ENCODE measurements around the gene YPEL1. TPM values are rescaled to one million over a fixed set of nuclear protein-coding genes. Genes with fewer than 3 reads are reported as not detected.

Gene YPEL1
- polyA plus RNA-seq, 3 donors, result 1.0 to 2.3 (median 2.0) TPM

- TF ChIP-seq, protein P1, sequence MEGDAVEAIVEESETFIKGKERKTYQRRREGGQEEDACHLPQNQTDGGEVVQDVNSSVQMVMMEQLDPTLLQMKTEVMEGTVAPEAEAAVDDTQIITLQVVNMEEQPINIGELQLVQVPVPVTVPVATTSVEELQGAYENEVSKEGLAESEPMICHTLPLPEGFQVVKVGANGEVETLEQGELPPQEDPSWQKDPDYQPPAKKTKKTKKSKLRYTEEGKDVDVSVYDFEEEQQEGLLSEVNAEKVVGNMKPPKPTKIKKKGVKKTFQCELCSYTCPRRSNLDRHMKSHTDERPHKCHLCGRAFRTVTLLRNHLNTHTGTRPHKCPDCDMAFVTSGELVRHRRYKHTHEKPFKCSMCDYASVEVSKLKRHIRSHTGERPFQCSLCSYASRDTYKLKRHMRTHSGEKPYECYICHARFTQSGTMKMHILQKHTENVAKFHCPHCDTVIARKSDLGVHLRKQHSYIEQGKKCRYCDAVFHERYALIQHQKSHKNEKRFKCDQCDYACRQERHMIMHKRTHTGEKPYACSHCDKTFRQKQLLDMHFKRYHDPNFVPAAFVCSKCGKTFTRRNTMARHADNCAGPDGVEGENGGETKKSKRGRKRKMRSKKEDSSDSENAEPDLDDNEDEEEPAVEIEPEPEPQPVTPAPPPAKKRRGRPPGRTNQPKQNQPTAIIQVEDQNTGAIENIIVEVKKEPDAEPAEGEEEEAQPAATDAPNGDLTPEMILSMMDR (IDR thresholded peaks at IDR 0.05), result no peak
These were observed 8.4 kb downstream of the YPEL1 start for GRCh38 chr22:21727159-21727558.

DNA sequence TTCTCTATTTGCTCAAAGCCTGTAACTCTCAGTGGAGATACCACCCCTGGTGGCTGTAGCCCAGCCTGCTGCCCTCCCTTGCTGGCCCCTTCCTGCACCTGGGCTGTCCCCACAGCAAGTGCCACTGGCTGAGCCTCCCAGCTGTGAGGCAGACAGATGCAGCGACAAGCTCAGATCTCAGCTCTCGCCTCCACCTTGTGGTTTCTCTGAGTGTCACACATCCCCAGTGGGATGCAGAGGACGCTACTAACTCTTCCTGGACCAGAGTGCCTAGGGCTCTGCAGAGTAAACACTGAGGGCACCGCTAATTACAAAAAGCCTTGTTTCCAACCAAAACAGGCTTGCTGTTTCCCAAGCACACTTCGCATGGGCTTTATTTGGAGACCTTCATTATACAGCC lies 8.9 kb downstream of the YPEL1 start:
- H3K9me3 ChIP-seq (replicated peaks in 1 of 2; ENCODE audit: control insufficient read depth in 1 of 2, insufficient read depth in 1 of 2, low read length in 2 of 2), result no peaks in the 10 kb centered on the region
- no peaks in the 10 kb centered on the region for H4K20me1 ChIP-seq (ENCODE audit: insufficient read depth, low read length)
- H3K79me2 ChIP-seq (ENCODE audit: insufficient read depth, low read length), result no peaks in the 10 kb centered on the region
- H3K36me3 Mint-ChIP-seq, result peaks cover 2 to 3% of the 10 kb centered on the region in 2 donors
- H3K4me1 ChIP-seq (ENCODE audit: control insufficient read depth in 1 of 2, insufficient read depth in 2 of 2, low read length in 2 of 2), result no peaks in the 10 kb centered on the region
- no peaks in the 10 kb centered on the region for H3K27me3 ChIP-seq (ENCODE audit: control insufficient read depth in 2 of 2, insufficient read depth in 2 of 2, low read length in 2 of 2)
- no peak overlapping the region for H3K4me2 ChIP-seq (replicated peaks; ENCODE audit: extremely low read depth, low read length, poor library complexity, severe bottlenecking)
- no peak overlapping the region for H3K4me3 ChIP-seq (replicated peaks in 1 of 3; ENCODE audit: low read depth in 2 of 3, low read length in 3 of 3)
- no peaks in the 10 kb centered on the region for H3K9me3 Mint-ChIP-seq
- no peak overlapping the region for H3K27ac Mint-ChIP-seq
- WGBS (ENCODE audit: insufficient coverage), result 68% methylated on average over 5 of the region's 5 CpGs
- H3K4me1 Mint-ChIP-seq, result peaks cover 2% of the 10 kb centered on the region
- no peaks in the 10 kb centered on the region for H3K27me3 Mint-ChIP-seq (ENCODE audit: low read depth in 3 of 3)
- H3K27ac ChIP-seq (ENCODE audit: low read depth in 1 of 2, low read length in 2 of 2), result no peak overlapping the region
- no peak overlapping the region for H3K9ac ChIP-seq (ENCODE audit: insufficient read depth, low read length, poor library complexity, severe bottlenecking)
- DNase-seq, result no peak
- TF ChIP-seq, protein P1 (IDR thresholded peaks at IDR 0.05), result no peak
- H3K4me3 Mint-ChIP-seq, result no peak overlapping the region
- H3K36me3 ChIP-seq (replicated peaks in 1 of 2; ENCODE audit: control insufficient read depth in 1 of 2, insufficient read depth in 2 of 2, low read length in 2 of 2), result no peaks in the 10 kb centered on the region
- no peak overlapping the region for H2AFZ ChIP-seq (ENCODE audit: insufficient read depth, low read depth, low read length, poor library complexity, severe bottlenecking)
- intact Hi-C loops (cut with micrococcal nuclease), result no loop called here

More at GRCh38 chr22:21727159-21727558, 8.4 kb downstream of the YPEL1 start:
- no peak overlapping the region for H3K27ac Mint-ChIP-seq
- no peaks in the 10 kb centered on the region for H3K9me3 Mint-ChIP-seq
- Histone ChIP-seq H3K27ac (ENCODE audit: low read depth in 1 of 2, low read length in 2 of 2) (no peak overlapping the region), H3K36me3 (replicated peaks in 1 of 2; ENCODE audit: control insufficient read depth in 1 of 2, insufficient read depth in 2 of 2, low read length in 2 of 2) (no peaks in the 10 kb centered on the region), H2AFZ (ENCODE audit: insufficient read depth, low read depth, low read length, poor library complexity, severe bottlenecking) (no peak overlapping the region), H3K4me3 (replicated peaks in 1 of 3; ENCODE audit: low read depth in 2 of 3, low read length in 3 of 3) (no peak overlapping the region), H3K9me3 (replicated peaks in 1 of 2; ENCODE audit: control insufficient read depth in 1 of 2, insufficient read depth in 1 of 2, low read length in 2 of 2) (no peaks in the 10 kb centered on the region), H3K27me3 (ENCODE audit: control insufficient read depth in 2 of 2, insufficient read depth in 2 of 2, low read length in 2 of 2) (no peaks in the 10 kb centered on the region), H3K4me2 (replicated peaks; ENCODE audit: extremely low read depth, low read length, poor library complexity, severe bottlenecking) (no peak overlapping the region), H3K79me2 (ENCODE audit: insufficient read depth, low read length) (no peaks in the 10 kb centered on the region), H4K20me1 (ENCODE audit: insufficient read depth, low read length) (no peaks in the 10 kb centered on the region), H3K9ac (ENCODE audit: insufficient read depth, low read length, poor library complexity, severe bottlenecking) (no peak overlapping the region), H3K4me1 (ENCODE audit: control insufficient read depth in 1 of 2, insufficient read depth in 2 of 2, low read length in 2 of 2) (no peaks in the 10 kb centered on the region)
- peaks cover 2% of the 10 kb centered on the region for H3K4me1 Mint-ChIP-seq
- WGBS (ENCODE audit: insufficient coverage), result 100% methylated on average over 2 of the region's 4 CpGs
- no peak overlapping the region for H3K4me3 Mint-ChIP-seq
- H3K27me3 Mint-ChIP-seq (ENCODE audit: low read depth in 3 of 3), result no peaks in the 10 kb centered on the region
- DNase-seq, result no peak
- intact Hi-C loops (cut with micrococcal nuclease), result no loop called here
- H3K36me3 Mint-ChIP-seq, result peaks cover 2 to 3% of the 10 kb centered on the region in 2 donors

Measured in CD14-positive monocyte (primary cell).